ENCODE results near the gene TOR4A. TPM values are rescaled to one million over a fixed set of nuclear protein-coding genes. Genes with fewer than 3 reads are reported as not detected.
"Not testable (repeated sequence)": the region's sequence is repeated elsewhere in the genome, so short reads cannot be mapped to it uniquely, and the experiment has no call there.

The TOR4A gene
- total RNA-seq, 1 donor from 2014 or later = 16.3 TPM

DNA sequence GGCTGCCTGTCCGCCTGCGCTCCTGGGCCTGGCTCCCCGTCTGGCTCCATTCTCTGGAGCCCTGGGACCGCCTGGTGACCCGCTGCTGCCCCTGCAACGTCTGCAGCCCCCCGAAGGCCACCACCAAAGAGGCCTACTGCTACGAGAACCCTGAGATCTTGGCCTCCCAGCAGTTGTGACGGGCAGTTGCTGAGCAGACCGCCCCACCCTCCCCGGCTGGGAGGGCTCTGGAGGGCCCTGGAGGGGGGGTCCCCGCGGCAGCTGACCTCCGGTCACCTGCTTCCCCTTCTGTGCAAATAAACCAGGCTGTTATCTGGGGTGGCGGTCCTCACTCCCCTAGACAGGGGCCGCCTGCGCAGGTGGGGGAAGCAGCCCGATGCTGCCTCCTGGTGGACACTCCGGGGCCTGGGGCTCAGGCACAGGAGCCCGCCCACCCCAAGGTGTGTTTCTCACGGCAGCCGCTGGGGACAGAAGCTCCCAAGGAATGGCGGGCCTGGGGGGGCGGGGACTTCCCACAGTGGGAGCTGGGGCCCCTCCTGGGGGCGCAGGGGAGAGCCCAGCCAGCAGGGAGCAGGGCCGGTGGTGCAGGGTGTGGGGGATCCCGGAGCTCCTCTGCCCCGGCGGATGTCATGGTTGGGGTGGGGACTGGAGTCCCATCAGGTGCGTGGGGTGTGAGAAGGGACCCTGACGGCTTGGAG lies 41.1 kb upstream of the TOR4A start:
- Histone ChIP-seq H3K4me1 (peaks cover 53% of the 10 kb centered on the region), H3K4me3 (peak overlapping the region; percentile 50), H3K9me3 (replicated peaks) (no peaks in the 10 kb centered on the region), H3K36me3 (no peaks in the 10 kb centered on the region), H3K27ac (replicated peaks) (no peak overlapping the region), H3K27me3 (ENCODE audit: low read depth) (peaks cover 44% of the 10 kb centered on the region)
- peak; percentile 87 for DNase-seq
- intact Hi-C loops (cut with micrococcal nuclease) = loop anchor here (5.0 kb wide), 1 partner anchor 119 kb away; no protein-coding TSS in a partner anchor
- TF ChIP-seq, protein P1, sequence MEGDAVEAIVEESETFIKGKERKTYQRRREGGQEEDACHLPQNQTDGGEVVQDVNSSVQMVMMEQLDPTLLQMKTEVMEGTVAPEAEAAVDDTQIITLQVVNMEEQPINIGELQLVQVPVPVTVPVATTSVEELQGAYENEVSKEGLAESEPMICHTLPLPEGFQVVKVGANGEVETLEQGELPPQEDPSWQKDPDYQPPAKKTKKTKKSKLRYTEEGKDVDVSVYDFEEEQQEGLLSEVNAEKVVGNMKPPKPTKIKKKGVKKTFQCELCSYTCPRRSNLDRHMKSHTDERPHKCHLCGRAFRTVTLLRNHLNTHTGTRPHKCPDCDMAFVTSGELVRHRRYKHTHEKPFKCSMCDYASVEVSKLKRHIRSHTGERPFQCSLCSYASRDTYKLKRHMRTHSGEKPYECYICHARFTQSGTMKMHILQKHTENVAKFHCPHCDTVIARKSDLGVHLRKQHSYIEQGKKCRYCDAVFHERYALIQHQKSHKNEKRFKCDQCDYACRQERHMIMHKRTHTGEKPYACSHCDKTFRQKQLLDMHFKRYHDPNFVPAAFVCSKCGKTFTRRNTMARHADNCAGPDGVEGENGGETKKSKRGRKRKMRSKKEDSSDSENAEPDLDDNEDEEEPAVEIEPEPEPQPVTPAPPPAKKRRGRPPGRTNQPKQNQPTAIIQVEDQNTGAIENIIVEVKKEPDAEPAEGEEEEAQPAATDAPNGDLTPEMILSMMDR (IDR thresholded peaks at IDR 0.05; ENCODE audit: borderline replicate concordance) = peak; percentile 99

DNA sequence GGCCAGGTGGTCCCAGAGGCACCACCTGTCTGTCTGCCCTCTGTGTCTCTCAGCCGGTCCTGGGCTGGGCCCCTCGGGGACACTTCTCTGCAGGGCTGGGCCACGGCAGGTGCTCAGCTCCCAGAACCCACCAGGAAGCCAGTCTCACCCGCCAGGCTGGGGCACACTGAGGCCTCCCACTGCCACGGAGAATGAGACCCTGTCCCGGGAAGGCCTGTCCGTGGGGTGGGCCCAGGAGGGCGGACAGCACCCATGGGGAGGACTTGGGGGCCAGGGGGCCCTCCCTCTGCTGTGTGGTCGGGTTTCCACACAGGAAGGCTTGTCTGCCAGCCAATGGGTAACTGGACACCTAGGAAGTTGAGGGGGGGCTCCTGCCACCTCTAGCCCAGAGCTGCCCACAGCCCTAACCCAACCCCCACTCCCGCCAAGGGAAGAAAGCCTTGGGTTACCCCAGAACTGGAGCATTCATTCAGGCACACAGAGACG lies 40.5 kb upstream of the TOR4A start:
- intact Hi-C loops (cut with micrococcal nuclease) = loop anchor here (5.0 kb wide), 1 partner anchor 120 kb away; no protein-coding TSS in a partner anchor
- H3K4me1 ChIP-seq = peaks cover 57% of the 10 kb centered on the region
- H3K27me3 ChIP-seq (ENCODE audit: low read depth) = peaks cover 38% of the 10 kb centered on the region
- DNase-seq = no peak
- peak overlapping the region; percentile 50 for H3K4me3 ChIP-seq
- H3K36me3 ChIP-seq = peaks cover 4% of the 10 kb centered on the region
- H3K9me3 ChIP-seq (replicated peaks) = no peaks in the 10 kb centered on the region
- no peak overlapping the region for H3K27ac ChIP-seq (replicated peaks)
- TF ChIP-seq, protein P1 (IDR thresholded peaks at IDR 0.05; ENCODE audit: borderline replicate concordance) = no peak

DNA sequence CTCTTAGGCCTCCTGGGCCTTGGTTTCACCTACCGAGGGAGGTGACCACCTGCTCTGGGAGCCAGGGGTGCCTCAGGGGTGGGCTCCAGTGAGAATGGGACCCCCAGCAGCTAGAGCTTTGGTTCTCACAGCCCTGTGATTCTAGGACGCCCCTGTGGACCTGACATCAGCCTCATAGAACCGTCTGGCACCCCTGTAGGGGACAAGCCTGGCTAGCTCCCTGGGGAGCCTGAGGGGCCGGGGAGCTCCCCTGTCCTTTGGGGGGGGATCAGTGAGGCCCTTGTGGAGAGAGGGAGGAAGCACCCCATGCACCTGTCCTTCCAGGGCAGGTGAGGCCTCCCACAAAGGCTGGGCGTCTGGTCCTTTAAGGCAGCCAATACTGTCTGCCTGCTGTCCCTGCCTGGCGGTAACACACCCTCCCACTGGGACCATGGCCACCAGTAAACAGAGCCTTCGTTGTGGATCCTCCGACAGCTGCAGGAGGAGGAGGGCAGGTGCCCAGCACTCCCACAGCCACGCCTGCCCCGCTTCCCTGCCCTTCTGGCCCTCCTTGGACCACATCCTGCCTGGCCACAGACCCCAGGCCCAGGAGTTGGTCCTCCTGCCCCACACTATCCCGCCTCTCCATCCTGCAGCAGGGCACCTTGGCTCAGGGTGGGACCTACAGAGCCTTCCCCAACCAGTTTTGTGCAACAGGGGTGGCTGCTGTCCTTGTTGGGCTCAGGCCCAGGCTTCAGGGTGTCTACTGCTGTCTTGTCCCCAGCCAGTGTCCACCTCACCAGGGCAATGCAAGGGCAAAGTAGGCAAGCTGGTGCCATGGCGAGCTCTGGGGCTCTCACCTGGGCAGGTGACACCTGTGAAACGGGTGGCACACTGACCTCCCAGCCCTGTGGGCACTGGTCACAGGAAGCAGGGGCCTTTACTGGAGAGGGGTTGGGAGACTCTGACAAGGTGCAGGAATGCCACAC lies 39.5 kb upstream of the TOR4A start:
- intact Hi-C loops (cut with micrococcal nuclease) = loop anchor here (5.0 kb wide), 1 partner anchor 121 kb away; no protein-coding TSS in a partner anchor
- Histone ChIP-seq H3K4me1 (peaks cover 68% of the 10 kb centered on the region), H3K27ac (replicated peaks) (no peak overlapping the region)

DNA sequence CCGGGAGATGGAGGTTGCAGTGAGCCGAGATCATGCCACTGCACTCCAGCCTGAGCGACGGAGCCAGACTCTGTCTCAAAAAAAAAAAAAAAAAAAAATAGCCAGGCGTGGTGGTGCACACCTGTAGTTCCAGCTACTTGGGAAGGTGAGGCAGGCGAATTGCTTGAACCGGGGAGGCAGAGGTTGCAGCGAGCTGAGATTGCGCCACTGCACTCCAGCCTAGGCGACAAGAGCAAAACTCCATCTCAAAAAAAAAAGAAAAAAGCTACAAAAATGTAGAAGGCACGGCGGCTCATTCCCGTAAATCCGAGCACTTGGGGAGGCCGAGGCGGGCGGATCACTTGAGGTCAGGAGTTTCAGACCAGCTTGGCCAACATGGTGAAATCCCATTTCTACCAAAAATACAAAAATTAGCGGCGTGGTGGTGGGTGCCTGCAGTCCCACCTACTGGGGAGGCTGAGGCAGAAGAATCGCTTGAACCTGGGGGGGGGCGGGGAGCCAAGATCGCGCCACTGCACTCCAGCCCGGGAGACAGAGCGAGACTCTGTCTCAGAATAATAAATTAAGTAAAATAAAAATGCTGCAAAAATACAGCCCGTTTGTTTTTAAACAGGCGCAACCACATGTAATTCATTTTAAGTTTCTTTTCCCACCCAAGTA lies 37.9 kb upstream of the TOR4A start:
- Histone ChIP-seq H3K27me3 (ENCODE audit: low read depth) (peaks cover 11% of the 10 kb centered on the region), H3K36me3 (peaks cover 22% of the 10 kb centered on the region), H3K27ac (replicated peaks) (peak overlapping the region; percentile 100), H3K4me3 (peak overlapping the region; percentile 84), H3K4me1 (peaks cover 84% of the 10 kb centered on the region)
- intact Hi-C loops (cut with micrococcal nuclease) = loop anchor here (5.0 kb wide), 1 partner anchor 122 kb away; no protein-coding TSS in a partner anchor
- not testable (repeated sequence) for DNase-seq; H3K9me3 ChIP-seq (replicated peaks)

More for the DNA sequence above, 39.5 kb upstream of the TOR4A start:
- no peak for DNase-seq
- TF ChIP-seq, protein P1 (IDR thresholded peaks at IDR 0.05; ENCODE audit: borderline replicate concordance) = no peak
- Histone ChIP-seq H3K4me3 (no peak overlapping the region), H3K27me3 (ENCODE audit: low read depth) (peaks cover 28% of the 10 kb centered on the region), H3K36me3 (peaks cover 15% of the 10 kb centered on the region), H3K9me3 (replicated peaks) (no peaks in the 10 kb centered on the region)

DNA sequence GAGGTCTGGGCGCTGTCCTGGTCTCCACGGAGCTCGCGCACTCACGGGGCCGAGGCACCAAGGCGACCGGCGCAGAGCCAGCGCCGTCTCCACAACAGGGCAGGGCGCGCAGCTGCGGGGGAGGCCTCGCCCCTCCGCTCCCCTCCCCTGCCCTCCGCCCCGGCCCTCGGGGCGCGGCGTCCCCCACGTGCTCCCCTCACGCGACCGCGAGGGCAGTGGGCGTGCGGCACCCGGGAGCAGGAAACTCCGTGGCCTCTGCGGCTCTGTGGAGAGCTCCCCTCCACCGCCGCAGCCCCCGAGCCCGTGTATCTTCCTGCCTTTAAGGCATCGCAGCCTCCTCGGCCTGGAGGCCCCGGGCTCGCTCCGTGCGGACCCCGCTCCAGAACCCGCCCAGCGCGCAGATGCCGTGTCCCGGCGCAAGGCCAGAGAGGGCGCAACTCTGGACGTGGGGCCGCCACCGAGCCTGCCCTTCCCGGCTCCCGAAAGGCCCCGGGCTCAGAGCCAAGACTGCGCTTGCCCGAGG lies 37.1 kb upstream of the TOR4A start:
- Histone ChIP-seq H3K4me1 (peaks cover 85% of the 10 kb centered on the region), H3K27ac (replicated peaks) (peak overlapping the region; percentile 100), H3K9me3 (replicated peaks) (no peaks in the 10 kb centered on the region), H3K27me3 (ENCODE audit: low read depth) (peaks cover 4% of the 10 kb centered on the region), H3K36me3 (peaks cover 22% of the 10 kb centered on the region), H3K4me3 (peak overlapping the region; percentile 84)
- DNase-seq = peak; percentile 84
- intact Hi-C loops (cut with micrococcal nuclease) = no loop called here
- TF ChIP-seq, protein P1 (IDR thresholded peaks at IDR 0.05; ENCODE audit: borderline replicate concordance) = peak; percentile 21
